Activated CD8-positive, alpha-beta memory T cell treated with anti-CD3 and anti-CD28 coated beads for 24 hours (primary cell): Measurements from ENCODE around the gene SPAG4.

Experiments
- DNase-seq: peaks from one replicate; pipeline ENCODE4 v3.0.0-alpha.2; 2020

The SPAG4 gene

DNA sequence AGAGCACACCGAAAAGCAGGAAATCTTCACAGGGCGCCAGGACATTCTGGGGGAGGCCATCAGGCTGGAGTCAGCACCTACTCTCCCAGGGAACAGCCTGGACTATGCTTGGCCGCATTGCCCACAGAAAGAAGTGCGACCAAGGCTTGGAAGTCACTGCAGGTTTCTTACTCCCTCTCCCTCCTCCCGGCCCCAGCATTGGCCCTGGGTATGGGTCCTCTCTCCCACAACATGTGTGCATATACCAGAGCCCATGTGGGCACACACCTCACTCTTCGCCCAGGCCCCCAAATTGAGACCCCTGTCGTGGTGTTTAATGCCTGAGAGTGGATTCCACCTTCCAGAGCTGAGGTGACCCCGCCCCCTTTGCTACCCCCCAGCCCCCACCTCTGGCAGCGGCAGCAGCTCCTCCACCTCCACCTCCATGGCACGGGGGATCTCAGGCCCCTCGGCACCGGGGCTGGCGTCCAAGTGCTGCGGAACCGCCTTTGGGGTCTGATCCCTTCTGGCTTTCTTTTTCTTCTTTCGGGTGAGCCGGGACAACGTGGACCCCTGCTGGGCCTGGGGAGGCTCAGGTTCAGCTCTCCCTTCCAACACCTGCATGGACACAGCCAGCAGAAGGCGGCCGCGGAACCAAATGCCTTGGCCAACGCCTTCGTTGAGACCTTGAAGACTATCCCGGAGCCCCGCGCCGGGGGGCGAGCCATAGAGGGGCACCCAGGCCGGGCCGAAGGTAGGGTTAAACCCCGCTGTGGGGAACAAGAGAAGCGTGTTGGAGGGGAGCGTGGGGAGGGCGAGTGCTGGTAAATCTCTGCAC lies 15.2 kb upstream of the SPAG4 start:
- no peak for DNase-seq

- peak; percentile 87 for DNase-seq
These were observed 14.3 kb upstream of the SPAG4 start for GRCh38 chr20:35600993-35601973.

DNA sequence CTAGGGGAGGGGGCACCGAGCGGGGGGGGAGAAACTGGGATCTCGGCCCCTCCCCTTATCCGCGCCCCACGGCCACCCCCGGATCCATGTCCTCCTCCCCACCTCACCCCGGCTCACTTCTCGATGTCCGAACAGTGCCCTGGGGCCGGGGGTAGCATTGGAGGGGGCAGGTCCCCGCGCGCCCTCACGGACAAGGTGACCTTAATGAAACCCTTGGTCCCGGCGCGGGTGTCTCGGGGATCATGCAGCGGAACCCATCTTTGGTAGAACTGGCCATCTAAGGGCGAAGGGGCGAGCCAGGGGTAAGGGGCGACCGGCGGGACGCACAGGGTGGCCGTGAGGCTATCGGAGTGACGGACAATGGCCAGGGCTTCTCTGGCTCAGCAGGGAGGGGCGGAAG lies 13.6 kb upstream of the SPAG4 start:
- DNase-seq, result no peak

GRCh38 chr20:35602851-35603495 lies 12.7 kb upstream of the SPAG4 start:
- DNase-seq, result no peak

DNA sequence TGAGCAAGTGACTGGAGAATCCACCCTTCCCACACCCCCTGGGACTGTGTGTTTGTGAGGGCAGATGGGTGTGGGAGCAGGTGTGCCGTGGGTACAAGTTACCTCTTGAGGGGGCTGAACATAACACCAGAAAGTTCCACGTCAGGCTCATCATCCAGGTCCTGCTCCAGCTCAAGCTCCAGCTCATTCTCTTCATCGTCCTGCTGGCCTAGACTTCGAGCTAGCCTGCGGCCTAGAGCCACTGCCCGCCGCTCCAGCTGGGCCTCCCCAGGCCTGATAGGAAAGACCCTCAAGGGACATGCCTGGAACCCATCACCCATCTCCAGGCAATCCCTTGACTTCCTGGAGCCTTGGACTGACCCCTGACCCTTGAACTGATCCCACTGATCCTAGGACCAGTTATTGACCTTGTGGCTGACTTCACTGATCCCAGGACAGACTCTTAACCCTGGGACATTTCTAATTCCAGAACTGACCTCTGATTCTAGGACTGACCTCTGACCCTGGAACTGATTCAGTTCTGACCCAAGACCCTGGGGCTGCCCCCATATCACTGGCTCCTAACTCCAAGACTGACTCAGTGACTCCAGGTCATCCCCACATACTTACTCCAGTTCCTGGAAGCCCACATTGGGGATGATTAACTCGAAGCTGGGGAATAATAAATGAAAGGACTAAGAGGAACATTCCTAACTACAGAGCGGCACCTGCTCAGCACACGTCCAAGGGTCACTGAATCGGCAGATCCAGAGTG lies 11.8 kb upstream of the SPAG4 start:
- no peak for DNase-seq

DNA sequence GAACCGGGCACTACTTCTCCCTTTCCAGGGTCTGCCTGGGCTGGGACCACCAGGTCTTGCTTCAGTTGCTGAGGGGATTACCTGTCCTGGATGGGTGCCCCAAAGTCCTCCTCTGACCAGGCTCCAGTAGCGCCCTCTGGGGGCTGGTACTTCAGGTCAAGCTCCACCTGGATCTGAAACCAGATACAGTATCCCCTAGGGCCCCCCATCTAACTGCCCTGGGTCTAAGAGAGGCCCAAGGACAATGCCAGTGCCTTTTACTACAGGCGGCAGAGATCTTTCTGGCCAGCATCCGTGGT lies 11.2 kb upstream of the SPAG4 start:
- DNase-seq, result no peak

DNA sequence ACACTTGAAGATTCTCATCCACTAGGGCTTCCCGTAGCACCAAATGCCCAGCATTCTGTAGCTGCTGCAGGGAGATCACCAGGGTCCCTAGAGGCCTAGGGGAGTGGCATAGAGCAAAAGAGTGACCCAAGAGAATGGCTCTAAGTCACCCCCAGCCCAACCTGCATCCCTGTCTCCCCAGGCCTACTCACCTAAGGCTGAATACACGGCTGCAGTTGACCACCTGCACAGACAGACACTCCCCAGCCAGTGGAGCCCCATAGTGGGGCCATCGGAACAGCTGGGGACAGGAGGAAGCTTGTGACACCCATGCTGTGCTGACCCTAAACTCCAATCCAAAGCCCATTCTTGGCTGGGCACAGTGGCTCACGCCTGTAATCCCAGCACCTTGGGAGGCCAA lies 9.5 kb upstream of the SPAG4 start:
- DNase-seq, result no peak

DNA sequence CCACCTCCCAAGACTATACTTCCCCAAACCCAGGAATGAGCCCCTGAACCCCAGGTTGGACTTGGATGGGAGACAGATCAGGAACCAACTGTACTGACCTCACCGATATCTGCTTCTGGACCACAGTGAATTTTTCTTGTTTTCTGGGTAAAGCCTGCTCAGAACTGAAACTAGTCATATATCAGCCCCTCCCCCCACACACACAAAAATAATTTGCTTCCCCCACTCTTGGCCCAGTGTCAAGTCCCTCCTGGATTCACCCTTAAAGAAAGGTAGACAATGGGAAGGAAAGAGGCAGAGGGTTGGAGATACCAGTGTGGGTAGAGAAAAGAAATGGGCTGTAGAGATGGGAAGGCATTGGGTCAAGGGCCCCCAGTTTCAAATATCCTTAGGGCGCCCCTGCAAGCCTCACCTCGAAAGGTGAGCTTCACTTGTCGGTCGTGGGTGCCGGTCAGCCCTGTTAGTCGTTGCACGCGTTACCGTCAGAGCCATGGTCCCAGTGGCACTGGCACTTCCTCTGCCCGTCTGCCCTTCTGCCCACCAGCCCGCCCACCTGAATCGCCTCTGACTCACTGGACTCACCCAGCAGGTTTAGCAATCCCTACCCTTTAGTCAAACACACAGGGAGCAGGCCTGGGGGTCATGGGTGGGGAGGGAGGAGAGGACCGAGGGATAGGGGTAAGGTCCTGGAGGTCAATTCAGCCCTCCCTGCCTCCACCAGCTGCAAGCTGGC lies 8.5 kb upstream of the SPAG4 start:
- no peak for DNase-seq

DNA sequence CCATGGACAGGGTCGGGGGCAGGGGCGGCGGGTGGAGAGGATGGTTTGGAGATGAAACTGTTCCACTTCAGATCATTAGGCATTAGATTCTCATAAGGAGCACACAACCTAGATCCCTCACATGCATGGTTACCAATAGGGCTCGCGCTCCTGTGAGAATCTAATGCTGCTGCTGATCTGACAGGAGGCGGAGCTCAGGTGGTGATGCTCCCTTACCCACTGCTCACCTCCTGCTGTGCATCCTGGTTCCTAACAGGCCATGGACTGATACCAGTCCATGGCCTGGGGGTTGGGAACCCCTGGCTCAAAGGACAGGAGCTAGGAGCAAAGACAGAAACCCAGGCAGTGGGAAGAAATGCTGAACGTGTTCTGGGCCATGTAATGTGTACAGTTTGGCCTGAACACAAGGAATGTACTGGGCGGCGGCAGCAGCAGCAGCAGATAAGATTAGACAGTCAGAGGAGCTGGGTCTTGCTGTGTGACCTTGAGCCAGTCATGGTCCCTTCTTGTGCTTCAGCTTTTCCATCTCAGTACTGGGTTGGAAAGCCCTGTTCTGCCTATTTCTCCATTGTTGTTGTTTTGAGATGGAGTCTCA lies 4.7 kb upstream of the SPAG4 start:
- DNase-seq, result no peak

- DNase-seq, result no peak
These were observed 4.1 kb upstream of the SPAG4 start for GRCh38 chr20:35611482-35611881.

- DNase-seq, result no peak
These were observed 1.1 kb downstream of the SPAG4 start for GRCh38 chr20:35616465-35617396.

- DNase-seq, result peak; percentile 71
These were observed 2.0 kb downstream of the SPAG4 start for GRCh38 chr20:35617397-35618262.

DNA sequence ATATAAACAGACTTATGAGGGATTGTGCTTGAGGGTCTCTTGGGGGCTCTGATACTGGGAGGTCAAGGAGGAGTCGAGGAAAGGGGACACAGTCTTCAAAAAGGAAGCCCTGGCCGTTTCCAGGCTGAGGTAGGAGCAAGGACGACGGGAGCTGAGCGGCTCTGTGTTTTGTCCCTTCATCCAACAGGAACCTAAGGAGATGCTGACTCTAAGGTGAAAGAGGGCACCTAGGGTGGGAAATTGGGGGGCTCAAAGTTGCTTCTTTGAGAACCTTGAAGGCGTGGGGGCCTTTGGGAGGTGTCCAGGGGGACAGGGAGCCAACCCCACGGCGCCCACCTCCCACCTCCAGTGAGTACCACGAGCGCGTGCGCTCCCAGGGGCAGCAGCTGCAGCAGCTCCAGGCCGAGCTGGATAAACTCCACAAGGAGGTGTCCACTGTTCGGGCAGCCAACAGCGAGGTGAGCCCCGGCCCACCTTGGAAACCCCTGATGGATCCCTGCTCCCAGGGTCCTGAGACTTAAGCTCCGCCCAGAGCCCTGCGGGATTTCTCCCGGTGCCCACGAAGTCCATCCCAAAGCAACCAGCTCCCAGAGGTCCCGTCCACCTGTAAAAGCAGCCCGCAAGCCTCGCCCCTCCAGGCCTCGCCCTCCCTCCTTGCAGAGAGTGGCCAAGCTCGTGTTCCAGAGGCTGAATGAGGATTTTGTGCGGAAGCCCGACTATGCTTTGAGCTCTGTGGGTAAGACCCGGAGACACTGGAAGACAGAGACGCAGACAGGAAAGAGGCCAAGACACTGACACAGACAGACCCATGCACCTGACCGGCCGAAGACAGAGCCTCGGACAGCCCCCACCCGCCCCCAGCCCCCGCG lies 2.9 kb downstream of the SPAG4 start:
- DNase-seq, result peak; percentile 71

DNA sequence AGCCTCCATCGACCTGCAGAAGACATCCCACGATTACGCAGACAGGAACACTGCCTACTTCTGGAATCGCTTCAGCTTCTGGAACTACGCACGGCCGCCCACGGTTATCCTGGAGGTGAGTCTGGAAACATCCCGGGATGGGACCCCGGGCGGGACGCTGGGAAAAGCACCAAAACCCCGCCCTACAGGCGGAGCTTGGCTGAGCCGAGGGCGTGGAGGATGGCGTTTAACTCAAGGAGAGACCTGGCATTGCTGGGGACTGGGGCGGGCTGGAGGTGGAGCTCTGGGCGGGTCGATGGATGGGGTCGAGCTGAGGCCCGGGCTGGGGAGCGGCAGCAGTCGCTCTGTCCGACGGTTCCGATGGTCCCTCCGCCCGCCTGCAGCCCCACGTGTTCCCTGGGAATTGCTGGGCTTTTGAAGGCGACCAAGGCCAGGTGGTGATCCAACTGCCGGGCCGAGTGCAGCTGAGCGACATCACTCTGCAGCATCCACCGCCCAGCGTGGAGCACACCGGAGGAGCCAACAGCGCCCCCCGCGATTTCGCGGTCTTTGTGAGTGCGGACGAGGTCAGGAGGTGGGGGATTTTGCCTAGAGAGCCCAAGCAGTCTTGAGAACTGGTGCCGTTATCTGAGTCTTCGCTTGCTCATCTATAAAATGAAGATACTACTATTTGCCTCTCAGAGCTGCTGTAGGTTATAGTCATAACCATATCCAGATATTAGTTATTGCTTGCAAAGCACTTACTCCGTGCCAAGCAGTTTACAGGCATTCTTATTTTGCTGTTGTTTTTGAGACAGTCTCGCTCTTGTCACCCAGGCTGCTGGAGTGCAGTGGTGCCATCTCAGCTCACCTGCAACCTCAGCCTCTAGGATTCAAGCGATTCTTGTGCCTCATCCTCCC lies 3.8 kb downstream of the SPAG4 start:
- DNase-seq, result peak; percentile 89

- DNase-seq, result no peak
These were observed 5.4 kb downstream of the SPAG4 start for GRCh38 chr20:35620818-35621559.

DNA sequence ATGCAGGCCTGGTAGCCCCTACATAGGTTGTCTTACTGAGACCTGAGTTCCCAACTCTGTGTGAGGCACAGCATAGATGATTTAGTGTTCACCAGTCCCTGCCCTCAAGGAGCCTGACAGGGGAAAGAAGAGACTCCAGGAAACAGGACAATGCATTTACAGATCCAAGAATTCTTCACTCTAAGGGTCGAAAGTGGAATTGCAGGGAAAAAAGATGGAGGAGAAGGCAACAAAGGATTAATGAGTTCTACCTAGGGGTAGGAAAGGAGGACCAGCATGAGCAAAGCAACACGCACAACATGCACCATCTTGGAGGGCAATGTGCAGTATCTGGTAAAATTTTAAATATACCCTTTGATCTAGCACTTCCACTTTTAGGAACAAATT lies 5.9 kb downstream of the SPAG4 start:
- no peak for DNase-seq
